ENCODE data around the gene C4orf36.
"Not testable (repeated sequence)": the region's sequence is repeated elsewhere in the genome, so short reads cannot be mapped to it uniquely, and the experiment has no call there.

Gene C4orf36

GRCh38 chr4:86917212-86918039, 25.2 kb upstream of the C4orf36 start:
- no peak for DNase-seq (ENCODE audit: low read depth in 1 of 2, low spot score in 1 of 2)

DNA sequence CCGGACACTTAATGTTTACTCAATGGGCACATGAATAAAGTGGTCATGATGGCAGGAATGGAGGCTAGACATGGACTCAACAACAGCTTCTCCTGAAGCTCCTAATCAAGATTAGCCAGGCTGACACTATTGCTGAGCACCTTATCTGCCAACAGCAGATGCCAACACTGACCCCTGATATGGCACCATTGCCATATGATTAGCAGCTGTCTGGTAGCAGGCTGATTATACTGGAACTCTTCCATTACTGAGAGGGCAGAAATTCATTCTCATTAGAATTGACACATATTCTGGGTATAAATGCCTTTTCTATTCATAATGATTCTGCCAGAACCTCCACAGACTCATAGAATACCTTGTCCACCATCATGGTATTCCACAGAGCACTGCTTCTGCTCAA, 24.2 kb upstream of the C4orf36 start:
- DNase-seq (ENCODE audit: low read depth in 1 of 2, low spot score in 1 of 2), result no peak

DNA sequence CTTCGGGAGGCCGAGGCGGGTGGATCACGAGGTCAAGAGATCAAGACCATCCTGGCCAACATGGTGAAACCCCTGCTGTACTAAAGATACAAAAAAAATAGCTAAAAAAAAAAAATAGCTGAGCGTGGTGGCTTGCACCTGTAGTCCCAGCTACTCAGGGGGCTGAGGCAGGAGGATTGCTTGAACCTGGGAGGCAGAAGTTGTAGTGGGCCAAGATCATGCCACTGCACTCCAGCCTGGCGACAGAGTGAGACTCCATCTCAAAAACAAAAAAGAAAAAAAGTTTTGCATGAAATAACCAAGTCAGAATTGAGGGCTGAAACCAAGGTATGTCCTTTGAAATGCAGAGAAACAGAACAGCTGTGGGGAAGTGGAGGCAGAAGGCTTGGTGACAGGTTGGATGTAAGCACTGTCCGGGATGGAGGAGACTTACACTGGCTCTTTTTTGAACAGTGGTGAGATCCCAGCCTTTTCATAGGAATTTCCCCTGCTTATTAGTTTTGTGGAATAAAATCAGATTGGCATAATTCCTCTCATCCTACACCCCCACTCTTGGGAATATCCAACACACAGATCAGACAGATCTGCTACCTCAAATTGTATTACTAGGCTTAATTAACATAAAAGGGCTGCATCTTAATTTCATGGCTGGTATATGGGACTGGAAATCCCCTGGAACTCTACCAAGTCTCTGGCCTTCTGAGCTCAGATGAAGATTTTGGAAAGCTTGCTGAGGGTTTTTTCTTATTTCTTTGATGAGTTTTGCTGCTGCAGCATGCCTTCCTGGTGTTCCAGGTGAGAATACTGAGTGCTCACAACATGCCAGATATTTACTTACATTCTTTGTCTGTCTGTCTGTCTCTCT, 18.8 kb upstream of the C4orf36 start:
- DNase-seq (ENCODE audit: low read depth in 1 of 2, low spot score in 1 of 2), result no peak

- DNase-seq (ENCODE audit: low read depth in 1 of 2, low spot score in 1 of 2), result no peak
Measured at GRCh38 chr4:86910369-86910768, 18.1 kb upstream of the C4orf36 start.

DNA sequence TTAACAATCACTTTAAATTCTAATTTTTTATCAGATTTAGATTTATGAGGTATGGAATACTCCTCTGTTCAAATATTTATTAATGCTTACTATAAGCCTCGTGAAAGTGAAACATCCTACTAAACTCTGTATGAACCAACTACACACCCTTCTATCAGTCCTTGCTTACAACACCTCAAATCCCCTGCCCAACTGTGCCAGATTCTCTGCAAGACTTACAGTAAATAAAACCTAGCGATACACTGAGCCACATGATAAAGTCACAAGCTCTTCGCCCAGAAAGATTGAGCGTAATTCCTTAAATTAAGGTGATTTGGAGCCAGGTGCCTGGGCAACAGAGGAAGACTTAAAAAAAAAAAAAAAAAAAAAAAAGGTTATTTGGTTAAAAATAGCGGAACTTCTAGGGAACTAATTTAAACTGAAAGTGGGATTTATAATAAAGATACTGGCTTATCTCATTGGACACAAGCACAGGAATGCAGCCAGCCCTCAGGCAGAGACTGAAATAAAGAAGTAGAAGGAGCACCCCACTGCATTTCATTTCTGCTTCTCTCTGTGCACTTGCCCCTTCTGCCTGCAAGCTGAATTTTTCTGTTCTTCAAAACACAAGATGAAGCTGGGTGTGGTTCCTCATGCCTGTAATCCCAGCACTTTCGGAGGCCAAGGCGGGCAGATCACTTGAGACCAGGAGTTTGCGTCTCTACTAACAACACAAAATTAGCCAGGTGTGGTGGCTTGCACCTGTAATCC, 17.5 kb upstream of the C4orf36 start:
- no peak for DNase-seq (ENCODE audit: low read depth in 1 of 2, low spot score in 1 of 2)

- DNase-seq (ENCODE audit: low read depth in 1 of 2, low spot score in 1 of 2), result no peak
Measured at GRCh38 chr4:86908251-86908657, 16.0 kb upstream of the C4orf36 start.

DNA sequence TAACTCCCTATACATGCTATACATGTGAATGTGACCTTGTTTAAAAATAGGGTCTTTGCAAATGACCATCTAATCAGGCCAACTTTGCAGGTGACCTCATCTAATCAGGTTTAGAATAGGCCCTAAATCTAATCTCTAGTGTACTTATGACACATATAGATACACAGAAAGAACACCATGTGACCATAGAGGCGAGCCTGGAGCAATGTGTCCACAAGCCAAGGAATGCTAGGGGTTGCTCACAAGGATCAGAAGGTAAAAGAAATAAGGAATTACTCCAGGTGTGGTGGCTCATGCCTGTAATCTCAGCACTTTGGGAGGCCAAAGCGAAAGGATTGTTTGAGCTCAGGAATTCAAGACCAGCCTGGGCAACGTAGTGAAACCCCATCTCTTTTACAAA, 9.6 kb upstream of the C4orf36 start:
- DNase-seq (ENCODE audit: low read depth in 1 of 2, low spot score in 1 of 2), result no peak

- DNase-seq (ENCODE audit: low read depth in 1 of 2, low spot score in 1 of 2), result no peak
Measured at GRCh38 chr4:86898562-86898961, 6.3 kb upstream of the C4orf36 start.

DNA sequence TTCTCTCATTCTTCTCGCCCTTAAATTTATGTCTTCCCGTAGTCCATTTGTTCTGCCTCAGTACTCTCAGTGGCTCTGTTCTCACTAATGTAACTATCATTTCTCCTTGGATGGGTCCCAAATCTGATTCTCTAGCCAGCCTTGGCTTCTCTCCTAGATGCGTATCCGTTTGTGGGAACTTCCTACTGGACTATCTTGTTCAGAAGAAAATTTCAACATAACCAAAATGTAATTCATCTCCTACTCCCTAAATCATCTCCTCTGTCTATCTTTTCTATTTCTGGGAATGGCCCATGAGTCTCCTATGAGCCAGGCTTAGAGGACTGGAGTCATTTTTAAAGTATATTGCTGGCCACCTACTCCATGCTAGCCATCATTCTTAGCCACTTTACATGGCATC, 4.4 kb upstream of the C4orf36 start:
- no peak for DNase-seq (ENCODE audit: low read depth in 1 of 2, low spot score in 1 of 2)

DNA sequence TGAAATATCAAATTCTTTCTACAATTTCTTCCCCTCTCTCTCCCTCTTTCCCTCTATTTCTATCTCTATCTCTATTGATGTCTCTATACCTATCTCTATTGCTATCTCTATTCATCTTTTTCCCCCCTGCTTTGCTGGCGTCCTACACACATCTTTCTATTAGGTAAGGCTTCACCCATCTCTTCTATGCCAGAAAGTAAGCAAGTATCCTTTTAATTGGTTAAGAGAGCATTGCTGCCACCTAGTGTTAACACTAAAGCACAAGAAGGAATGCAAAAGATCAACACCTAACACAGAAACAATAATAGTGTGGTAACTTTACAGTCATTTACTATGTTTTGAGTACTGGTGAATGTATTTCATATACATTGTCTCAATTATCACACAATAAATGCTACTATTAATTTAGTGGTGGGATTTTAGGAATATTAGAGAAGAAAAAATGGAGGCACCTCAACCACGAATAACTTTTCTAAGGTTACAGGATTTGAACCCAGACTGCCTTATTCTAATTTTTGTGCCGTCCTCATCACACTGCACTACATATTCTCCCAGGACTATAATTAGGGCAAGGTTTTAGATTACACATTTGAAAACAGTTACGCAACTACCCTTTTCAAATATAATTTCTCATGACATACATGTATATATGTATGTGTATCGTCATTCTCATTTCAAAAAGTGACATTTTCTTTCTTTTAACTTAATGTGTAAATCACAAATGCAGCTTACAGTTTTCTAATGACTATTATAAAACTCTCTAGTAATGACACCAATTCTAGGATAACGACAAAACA, 3.7 kb upstream of the C4orf36 start:
- peak in 1 of 2 donors; percentile 52 for DNase-seq (ENCODE audit: low read depth in 1 of 2, low spot score in 1 of 2)

DNA sequence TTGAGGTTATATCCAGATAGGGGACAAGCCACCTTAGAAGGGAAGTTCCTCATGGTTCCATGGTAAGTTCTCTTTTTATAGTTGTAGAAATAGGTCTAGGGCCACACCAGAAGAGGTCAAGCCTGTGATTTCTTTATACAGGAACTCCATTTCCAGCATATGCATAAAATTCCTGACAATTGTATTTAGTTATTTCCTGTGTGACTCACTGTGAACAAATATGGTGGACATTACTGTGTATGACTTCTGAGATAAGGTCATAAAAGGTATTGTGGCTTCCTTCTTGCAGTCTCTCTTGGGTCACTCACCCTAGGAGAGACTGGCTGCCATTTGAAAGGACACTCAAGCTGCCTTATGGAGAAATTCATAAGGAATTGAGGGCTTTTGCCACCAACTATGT, 2.2 kb upstream of the C4orf36 start:
- no peak for DNase-seq (ENCODE audit: low read depth in 1 of 2, low spot score in 1 of 2)

DNA sequence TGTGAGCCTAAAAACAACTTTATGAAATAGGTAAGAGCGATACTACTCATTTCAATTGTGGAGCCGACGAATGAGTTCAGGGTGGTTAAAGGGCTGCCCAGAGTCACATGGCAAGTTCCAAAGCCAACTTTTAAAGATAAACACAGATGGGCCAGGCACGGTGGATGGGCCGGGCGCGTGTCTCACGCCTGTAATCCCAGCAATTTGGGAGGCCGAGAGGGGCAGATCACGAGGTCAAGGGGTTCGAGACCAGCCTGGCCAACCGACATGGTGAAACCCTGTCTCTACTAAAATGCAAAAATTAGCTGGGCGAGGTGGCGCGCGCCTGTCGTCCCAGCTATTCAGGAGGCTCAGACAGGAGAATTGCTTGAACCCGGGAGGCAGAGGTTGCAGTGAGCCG, 914 bp upstream of the C4orf36 start:
- DNase-seq (ENCODE audit: low read depth in 1 of 2, low spot score in 1 of 2), result no peak

DNA sequence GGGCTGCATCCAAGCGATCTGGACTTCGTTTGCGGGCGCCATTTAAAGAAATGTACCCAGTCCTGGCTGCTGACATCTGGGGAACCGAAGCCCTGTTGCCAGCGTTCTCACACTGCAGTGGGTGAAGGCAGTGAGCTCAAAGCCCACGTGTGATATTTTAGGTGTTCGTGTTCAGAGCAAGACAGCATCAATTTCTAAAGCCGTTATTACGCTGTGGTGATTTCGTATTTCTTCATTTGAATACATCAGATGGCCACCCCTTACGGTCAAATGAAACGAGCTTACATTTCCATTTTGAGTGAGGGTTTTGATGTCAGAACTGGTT, 376 bp upstream of the C4orf36 start:
- no peak for DNase-seq (ENCODE audit: low read depth in 1 of 2, low spot score in 1 of 2)

DNA sequence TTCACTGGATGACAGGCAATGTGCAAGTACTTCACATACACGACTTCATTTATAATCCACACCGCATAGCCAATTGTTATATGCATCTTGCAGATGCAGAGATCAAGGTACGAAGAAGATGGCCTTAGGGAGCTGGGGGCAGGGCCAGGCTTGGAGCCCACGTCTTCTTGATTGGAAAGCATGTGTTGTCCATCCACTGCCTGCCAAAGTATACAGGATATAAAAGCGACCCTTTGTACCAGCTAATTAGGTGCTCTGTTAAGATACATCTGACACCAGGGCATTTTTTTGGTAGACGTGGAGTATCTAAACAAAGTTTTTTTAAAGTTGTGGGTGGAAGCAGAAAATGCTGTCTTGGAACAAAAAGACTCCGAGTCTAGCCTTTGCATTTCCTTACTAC, 1.4 kb downstream of the C4orf36 start:
- no peak for DNase-seq (ENCODE audit: low read depth in 1 of 2, low spot score in 1 of 2)

- DNase-seq (ENCODE audit: low read depth in 1 of 2, low spot score in 1 of 2), result no peak
Measured at GRCh38 chr4:86879641-86880040, 12.6 kb downstream of the C4orf36 start.

- no peak for DNase-seq (ENCODE audit: low read depth in 1 of 2, low spot score in 1 of 2)
Measured at GRCh38 chr4:86878640-86879039, 13.6 kb downstream of the C4orf36 start.

DNA sequence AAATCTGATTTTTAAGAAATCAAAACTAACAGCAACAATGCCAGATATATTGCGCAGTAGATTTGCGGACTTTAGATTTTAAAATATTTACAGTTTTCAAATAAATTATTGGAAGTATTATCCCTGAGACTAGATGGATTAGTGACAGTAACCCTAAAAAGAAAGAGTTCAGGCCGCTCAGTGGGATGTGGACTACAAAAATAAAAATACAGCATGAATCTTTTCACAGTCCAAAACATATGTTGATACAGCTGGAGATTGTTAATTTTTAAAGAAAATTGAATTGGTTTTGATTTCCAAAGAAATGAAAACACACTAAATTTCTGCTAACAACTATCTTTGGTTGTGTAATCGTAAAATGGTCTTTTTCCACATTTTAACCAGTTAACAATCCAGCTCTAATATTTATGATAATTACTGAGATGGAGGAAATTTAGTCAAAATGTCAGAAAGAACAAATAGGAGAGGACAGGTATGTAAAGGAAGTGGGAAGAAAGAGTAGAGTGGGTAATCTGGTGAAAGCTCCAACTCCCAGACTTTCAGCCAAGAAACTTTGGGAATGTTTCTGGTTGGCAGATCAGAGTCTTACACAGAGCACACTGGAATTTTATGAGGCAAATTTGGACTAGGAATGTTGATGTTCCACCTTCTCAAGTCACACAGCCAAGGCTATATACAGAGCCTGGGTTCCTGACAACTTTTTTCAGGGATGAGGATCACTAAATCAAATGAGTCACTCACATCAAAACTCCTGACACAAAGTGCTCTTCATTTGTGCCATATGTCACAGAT, 15.1 kb downstream of the C4orf36 start:
- DNase-seq (ENCODE audit: low read depth in 1 of 2, low spot score in 1 of 2), result no peak

DNA sequence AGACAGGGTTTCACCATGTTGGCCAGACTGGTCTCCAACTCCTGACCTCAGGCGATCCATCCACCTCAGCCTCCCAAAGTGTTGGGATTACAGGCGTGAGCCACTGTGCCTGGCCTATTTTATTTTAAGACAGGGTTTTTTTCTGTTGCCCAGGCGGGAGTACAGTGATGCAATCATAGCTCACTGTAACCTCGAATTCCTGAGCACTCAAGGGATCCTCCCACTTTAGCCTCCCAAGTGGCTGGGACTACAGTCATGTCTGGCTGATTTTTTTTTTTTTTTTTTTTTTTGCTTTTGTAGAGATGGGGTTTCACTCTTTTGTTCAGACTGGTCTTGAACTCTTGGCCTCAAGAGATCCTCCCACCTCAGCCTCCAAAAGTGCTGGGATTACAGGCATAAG, 16.8 kb downstream of the C4orf36 start:
- not testable (repeated sequence) for DNase-seq (ENCODE audit: low read depth in 1 of 2, low spot score in 1 of 2)

DNA sequence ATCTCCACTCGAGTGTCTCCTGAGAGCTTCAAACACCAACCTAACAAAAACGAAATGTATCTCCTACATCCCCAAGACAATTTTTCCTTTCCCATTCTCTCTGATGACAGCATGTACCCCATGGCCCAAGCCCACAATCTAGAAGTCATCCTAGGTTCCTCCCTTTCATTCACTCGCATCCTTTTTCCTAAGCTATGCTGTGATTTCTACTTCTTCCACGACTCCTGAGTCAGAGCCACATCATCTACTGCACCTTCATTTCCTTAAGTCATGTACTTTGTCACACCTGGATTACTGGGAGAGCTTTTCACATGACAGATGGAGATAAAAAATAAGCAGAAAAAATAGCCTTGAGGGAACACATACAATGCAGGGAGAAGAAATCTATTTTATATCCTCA, 20.1 kb downstream of the C4orf36 start:
- no peak for DNase-seq (ENCODE audit: low read depth in 1 of 2, low spot score in 1 of 2)

- no peak for DNase-seq (ENCODE audit: low read depth in 1 of 2, low spot score in 1 of 2)
Measured at GRCh38 chr4:86870442-86871069, 21.7 kb downstream of the C4orf36 start.
